GM18861 (cell line): Measurements from ENCODE around the gene LRRC28.

Experiments used
- ATAC-seq: cut with Tn5 transposase; IDR thresholded peaks from one replicate; pipeline ENCODE4 v1.9.1; 2021; ENCODE audit not compliant: unreplicated experiment

Gene LRRC28

DNA sequence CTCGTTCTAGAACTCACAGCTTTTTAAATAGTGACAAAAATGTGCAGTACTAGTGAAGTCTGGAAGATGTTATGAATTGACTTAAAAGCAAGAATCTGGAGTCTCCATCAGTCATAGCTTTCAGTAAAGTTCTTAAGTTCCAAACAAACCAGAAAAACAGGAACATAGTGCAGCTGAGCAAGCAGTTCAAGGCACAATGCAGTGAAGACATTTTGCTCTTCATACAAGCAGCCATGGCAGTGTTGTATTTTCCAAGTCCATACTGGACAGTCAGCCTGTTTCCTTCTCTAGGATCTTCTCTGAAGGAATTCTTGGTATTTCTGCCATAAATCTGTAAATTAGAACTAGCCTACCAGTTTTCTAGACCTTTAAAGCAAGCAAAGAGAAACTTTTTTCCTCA, 90.5 kb downstream of the LRRC28 start:
- ATAC-seq, result no peak

DNA sequence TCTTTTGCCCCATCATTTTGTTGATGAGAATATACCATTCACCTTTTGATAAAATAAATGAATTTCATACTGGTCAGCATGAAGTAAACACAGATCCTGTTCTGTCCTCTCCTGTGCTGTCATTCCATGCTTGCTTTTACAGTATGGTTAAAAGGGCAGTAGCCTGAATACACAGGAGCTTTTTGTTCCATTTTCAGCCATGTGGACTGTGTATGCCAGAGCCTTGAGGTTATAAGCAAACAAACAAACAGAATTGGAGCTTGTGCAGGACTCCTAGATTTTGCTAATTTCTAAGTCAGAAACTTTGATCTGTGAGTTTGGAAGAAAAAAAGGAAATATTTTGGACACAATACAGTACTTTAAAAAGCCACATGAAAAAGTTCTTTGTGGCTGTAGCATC, 91.9 kb downstream of the LRRC28 start:
- ATAC-seq, result no peak

DNA sequence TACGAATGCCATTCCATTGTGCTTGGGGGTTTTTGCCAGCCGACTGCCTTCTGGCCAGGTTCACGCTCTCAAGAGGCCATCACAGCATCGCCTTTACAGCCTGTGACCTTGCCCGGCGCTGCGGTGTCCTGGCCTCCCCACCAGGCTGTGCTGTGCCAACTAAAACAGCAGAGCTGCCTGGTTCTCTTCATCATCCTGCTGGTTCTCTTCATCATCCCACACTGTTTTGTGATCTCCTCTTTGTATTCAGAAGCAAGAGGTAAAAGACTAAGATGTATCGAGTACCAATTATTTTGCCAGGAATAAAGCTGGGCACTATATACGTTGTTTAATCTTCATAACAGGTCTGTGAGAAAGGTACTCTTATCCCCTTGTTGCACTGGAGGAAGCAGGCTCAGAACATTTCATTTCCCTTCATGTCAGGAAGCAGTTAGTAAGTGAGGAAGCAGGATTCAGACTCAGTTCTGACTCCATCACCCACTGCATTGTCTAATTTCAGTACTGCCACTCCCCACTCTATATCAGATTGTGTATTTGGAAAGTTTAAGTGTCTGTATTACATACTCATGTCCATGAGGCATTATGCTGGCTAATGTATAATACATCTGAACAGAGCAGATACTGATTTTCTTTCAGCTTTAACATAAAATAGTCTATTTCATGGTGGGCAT, 92.7 kb downstream of the LRRC28 start:
- no peak for ATAC-seq

DNA sequence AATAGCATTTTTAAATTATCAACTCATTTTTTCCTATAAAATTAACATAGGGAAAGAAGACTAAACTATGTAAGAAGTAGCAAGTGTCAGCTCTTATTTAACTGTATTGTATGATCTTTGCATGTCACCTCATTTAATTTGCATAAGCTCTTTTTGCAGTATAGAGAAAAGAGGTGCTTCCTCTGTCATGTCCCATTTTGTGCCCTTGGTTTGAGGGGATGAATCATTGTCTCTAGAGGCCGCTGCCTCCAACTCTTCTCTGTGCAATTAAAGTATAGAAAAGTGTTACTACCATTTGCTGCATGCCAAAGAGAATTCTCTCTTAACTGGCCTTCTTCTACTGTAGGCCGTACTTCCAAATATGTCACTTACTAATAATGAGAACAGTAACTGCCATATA, 93.4 kb downstream of the LRRC28 start:
- ATAC-seq, result peak; percentile 48

DNA sequence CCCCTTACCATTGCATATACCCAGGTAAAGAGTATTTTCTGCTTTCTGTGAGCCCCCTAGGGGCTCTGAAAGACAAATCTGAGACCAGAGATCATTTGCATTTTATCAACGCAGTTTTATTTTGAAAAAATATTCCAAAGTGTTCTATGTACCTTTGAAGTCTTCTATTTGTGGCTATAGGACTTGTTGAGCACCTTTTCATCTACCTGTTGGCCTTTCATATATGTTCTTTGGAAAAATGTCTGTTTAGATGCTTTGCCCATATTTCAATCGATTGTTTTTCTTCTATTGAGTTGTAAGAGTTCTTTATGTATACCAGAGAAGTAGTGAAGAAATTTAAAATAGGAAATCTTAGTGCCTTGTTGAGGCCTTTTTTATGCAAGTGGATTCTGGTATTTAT, 94.0 kb downstream of the LRRC28 start:
- ATAC-seq, result no peak

DNA sequence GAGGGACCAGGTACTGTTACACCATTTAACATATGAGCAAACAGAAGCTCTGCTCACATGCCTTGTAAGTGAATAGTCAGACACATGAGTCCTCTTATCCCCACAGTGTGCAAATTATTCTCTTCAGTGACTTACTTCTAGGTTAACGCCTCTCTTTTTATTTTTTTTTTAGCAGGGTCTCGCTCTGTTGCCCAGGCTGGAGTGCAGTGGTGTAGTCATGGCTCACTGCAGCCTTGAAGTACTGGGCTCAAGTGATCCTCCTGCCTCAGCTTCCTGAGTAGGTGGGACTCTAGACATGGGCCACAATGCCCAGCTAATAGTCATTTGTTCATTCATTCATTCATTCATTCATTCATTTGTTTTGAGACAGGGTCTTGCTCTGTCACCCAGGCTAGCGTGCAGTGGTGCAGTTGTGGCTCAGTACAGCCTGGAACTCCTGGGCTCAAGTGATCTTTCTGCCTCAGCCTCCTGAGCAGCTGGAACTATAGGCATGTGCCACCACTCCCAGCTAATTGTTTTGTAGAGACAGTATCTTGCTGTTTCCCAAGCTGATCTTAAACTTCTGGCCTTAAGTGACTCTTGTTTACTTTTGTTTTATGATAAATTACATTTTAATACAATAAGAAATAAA, 94.7 kb downstream of the LRRC28 start:
- no peak for ATAC-seq

DNA sequence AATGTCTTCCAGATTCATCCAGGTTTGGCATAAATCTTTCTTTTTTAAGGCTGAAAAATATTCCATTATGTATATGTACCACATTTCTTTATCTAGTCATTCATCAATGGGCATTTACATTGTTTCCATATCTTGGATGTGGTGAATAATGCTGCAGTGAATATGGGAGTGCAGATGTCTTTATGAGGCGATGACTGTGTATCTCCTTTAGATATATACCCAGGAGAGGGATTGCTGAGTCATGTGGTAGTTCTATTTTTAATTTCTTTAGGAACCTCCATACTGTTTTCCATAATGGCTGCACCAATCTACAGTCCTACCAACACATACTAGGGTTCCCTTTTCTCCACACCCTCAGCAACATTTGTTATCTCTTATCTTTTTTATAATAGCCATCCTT, 96.3 kb downstream of the LRRC28 start:
- ATAC-seq, result no peak

DNA sequence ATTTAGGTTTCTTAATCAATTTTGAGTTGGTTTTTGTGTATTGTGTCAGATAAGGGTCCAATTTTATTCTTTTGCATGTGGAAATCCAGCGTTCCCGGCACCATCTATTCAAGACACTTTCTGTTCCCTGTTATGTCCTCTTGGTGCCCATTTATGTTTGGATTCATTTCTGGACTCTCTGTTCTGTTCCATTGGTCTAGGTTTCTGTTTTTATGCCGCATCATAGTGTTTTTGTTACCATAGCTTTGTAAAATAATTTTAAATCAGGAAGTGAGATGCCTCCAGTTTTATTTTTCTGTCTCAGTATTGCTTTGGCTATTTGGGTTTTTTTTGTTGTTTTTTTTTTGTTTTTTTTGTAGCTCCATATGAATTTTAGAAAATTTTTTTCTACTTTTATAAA, 97.1 kb downstream of the LRRC28 start:
- no peak for ATAC-seq

DNA sequence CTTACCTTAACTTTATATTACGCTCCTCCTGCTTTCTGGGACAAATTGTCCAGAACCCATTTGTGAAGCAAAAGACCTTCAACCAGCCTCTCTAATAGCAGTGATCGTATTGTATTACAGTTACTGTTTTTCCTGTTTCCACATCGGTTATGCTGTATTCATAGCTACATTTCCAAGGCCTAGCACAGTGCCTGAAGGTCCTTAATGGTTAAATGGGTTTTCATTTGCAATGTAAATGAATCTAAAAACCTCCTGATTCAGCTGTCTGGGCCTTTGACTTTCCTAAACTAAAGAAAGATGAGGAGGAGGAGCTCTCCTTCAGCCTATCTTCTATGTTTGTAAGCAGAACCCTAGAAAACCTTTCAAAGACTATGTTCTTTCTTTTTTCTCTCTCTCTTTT, 99.1 kb downstream of the LRRC28 start:
- ATAC-seq, result no peak

DNA sequence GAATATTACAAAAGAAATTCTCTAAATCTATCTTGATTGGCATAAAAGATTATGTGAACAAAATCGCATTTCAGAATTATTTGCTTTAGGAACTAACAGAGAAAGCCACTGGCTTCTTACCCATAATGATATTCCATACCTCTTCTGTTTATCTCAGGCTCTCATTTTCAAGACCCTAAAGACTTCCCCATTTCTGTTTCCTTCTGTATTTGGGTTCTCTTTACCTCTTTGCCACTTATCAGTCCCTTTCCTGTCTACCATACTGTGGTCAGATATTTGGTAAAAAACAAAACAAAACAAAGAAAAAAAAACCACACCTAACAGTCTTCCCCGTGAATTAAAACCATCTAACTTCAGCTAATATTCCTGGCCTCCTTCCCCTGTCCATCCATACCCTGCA, 108.5 kb downstream of the LRRC28 start:
- no peak for ATAC-seq

DNA sequence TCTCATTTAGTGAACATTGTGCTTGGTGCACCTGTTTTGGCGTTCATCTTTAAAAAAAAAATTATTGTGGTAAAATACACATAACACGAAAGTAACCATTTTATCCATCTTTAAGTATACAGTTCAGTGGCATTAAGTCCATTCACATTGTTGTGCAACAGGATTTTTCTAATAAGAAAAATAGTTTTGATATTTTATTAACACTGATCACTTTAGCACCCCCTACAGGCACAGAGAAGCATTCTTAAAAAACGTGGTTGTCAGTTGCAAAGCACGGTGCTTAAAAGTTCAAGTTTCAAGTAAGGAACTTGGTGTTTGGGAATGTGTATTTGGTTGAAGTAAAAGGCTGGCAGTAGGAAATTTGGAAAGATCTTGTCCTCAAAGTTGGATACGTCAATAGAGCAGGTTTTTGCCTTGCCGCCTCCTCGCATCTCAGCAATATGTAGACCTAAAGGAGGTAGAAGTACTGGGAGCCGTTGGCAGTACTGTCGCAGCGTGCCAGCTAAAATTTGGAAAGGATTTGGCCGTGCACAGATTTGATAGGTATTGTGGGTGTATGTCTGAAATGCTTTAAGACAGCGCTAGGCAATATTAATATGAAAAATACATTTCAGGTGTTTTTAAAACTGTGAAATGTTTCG, 110.4 kb downstream of the LRRC28 start:
- ATAC-seq, result no peak

DNA sequence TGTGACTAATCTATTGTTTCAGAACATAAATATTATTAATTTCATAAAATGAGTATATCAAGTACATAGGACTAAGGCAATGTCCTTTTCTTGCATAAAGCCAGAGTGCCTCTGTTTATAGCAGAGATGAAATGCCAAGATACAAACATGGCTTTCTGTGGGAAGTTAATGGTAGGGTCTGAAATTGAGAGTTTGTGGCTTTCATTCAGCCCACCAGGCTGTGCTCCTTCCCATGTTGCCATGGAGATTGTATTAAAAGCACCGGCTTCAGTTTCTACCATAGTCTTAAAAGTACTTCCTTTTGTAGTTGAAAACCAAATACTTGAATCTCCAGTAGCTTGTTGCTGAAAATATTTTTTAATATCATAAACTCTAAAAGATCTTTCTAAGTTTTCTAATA, 114.0 kb downstream of the LRRC28 start:
- ATAC-seq, result peak; percentile 77

DNA sequence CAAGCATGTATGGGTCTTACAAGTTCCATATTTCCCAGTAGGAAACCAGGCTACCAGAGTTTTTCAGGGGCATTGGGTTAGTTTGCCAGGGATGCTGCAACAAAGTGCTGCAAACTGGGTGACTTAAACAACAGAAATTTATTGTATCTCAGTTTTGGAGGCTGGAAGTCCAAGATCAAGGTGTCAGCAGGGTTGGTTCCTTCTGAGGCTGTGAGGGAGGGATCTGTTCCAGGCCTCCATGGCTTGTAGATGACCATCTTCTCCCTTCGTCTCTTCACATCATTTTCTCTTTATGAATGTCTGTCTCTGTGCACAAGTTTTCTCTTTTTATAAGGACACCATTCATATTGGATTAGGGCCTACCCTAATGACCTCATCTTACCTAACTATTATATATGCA, 114.7 kb downstream of the LRRC28 start:
- no peak for ATAC-seq

DNA sequence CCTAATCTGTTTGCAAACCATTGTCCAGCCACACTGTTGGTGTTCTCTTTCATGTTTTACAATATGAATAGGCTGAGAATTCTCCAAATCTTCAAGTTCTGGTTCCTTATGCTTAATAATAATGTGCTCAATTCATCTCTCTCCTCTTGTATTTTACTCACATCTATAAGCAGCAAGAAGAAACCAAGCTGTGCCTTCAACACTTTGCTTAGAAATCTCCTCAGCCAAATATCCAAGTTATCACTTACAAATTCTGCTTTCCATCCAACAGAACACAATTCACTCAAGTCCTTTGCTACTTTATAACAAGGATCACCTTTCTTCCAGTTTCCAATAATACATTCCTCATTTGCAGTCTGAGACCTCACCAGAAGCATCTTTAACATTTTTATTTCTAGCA, 117.5 kb downstream of the LRRC28 start:
- ATAC-seq, result no peak

DNA sequence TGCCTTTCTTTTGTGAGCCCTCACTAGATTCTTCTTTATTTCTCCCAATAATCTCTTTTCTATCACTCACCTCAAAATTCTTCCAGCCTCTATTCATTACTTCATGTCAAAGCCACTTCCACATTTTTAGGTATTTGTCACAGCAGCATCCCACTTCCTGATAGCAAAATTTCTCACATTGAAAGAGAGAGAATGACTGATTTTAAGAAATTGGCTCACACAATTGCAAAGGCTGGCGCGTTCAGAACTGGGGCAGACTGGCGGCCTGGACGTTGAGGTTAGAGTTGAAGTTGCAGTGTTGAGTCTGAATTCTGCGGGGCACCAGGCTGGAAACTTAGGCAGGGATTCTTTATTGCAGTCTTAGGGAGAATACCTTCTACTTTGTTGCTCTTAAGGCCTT, 117.9 kb downstream of the LRRC28 start:
- no peak for ATAC-seq

DNA sequence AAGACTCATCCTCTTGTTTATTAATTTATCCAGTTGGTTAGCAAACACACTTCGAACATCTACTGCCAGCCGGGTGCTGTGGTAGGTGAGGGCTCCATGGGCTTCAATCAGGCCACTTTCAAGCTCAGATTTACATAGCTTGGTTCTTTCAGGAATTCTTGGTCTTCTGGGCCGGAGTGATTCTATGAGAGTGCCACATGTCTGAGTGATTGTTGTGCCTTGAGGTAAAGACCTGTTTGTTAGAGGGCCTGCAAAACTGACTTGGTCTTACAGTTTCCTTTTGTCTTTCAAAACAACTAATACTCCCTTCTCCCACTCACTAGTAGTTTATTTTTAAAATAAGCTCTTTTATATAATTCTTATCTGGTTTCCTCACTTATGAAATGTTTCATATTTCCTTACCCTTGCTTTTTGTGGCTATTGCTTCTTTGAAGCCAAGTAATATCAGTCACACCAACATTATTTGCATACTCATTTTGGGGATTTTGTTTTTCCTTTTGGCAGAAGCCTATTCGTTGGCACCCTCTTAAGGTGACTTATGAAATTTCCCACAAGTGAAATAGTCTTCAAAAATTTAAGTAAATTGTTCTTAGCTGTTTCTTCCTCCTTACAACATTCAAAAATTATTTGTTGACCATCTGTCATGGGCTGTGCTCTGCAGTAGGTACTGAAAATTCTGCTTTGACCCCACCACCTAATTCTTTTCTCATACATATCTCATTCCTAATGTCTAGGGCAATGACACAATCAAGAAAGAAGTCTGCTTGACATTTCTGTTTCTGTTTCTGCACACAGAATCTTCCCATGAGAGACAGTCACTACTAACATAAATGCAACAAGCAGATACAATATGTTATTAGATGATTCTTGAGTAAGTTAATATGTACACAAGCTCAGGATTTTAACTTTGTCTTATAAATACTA, 120.2 kb downstream of the LRRC28 start:
- peak; percentile 86 for ATAC-seq

DNA sequence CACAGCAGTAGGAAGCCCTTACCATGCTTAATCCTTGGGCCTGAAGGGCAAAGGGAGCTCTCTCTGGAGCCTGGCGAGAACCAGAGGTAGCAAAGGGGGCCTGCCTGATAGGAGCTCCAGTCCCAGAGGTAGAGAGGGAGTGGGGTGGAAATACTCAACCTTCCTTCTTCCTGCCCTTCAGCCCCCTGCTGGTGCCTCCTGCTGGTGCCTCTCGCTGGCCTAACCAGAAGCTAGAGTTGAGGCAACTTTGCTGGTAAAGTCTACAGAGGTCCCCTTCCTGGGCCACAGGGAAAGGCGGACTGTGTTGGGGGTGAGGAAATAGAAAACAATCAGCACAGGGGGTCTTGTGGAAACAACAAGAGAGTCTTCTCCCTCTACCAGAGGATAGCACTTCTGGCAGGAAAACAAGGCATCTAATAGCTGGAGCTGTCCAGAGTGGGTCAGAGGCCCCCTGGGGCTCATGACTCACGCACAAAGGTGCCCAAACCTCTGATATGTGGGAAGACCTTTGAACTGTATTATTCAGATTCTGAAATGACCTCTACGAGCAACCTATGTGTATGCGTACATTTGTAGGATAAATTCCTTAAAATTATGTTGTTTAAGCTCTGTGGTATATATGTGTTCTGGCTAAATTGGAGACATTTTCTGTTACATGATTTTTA, 133.9 kb downstream of the LRRC28 start:
- no peak for ATAC-seq

DNA sequence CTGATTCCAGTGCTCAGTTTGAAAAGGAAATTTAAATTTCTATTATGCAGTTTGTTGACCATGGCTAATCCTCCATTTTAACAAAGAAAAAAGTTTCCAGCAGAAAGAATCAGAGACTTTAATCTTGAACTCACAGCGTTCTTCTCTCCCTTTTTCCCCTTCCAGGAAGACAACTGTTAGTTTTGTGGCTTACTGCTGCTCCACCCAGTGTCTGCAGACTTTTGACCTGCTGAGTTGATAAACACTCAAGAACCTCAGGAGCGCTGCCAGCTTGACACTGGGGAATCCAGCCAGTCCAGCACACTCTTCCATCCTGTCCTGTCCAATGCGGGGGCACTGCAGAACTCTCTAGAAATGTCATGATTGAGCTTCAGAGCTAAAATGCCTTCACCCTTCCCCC, 134.6 kb downstream of the LRRC28 start:
- ATAC-seq, result no peak

DNA sequence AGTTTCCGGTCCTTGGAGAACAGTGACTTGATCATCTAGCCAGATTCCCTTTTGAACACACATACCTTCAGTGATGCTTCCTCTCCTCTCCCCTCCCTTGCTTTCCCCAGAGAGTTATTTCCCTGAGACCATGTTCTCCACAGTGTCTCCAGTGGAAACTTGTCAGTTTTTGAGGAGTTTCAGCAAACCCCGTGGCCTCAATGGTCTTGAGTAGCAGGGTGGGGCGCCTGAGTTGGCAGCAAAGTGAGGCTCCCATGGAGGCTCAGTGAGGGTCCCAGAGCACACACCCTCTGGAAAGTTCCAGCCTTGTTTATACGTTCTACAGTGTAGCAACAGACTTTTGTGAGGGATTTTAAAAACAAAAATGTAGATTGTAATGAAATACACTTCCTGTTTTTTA, 135.1 kb downstream of the LRRC28 start:
- no peak for ATAC-seq

DNA sequence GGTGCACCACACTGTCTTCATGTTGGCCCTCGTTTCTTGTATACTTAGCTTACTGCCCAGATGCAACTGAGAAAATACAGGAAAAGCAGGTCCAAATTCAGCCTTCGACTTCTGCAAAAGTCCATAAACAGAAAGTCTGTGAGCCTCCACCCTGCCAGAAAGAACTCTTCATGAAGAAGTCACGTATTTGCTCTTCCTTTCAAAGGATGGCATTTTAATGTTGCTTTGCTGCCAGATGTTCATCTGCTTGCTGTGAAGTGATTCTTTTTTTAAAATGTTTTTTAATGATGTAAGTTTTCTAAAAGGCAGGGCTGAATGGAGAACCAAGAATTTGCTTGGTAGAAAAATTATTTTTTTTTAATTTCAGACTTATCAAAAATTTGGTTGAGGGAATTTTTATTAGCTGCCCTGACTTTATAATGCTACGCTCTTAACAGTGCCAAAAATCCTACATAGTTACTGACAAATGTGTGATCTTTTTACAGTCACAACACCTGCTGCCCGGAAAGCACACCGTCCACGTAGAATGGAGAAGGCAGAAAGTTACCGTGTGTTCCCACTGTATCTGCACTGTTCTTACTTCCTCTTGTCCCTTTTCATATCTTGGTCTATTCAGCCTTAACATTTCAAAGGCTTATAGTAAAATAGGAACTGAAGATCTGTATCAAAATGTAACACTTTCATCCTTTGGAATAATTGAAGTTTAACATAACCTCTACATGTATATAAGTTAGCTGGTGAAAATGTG, 136.3 kb downstream of the LRRC28 start:
- ATAC-seq, result no peak
